Measurements from ENCODE around the gene WNT11.
A peak's percentile ranks its signal among the peaks of the same experiment; 100 is the strongest.

The WNT11 gene

GRCh38 chr11:76237000-76237649 is 30.8 kb upstream of the WNT11 start:
- DNase-seq, result no peak

GRCh38 chr11:76236092-76236999 is 30.0 kb upstream of the WNT11 start:
- DNase-seq, result peak; percentile 83

DNA sequence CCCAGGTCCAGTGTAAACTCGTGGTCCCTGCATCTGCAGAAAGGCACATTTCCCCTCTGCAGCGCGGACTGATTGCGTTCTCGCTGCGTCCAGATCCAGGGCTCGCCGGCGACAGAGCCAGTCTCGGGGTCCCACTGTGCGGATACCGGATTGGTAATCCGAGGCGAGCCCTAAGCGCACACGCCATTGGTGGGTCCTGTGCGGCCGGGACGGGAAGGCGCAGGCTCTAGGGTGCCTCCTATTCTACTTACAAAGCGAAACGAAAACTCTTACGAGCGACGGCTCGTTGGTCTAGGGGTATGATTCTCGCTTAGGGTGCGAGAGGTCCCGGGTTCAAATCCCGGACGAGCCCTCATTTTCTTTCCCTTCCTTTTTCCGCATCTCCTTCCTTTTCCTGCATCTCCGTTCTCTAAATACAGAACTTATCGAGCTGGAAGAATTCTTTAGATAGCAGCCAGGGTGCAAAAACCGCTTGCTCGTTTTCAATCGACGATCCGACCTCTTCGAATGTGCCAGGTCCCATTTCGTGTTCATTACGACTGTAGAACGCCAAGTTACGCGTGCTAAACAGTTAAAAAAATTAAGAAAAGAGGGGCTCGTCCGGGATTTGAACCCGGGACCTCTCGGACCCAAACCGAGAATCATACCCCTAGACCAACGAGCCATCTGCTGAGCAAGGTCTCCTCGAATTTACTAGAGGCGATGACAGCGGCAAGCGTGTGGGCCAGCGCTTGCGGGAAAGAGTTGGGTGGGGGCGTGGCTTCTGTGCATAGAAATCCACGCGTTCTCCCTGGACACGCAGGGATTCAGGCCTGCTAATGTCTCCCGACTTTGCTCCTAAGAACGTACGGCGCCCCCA is 29.2 kb upstream of the WNT11 start:
- peak; percentile 100 for DNase-seq

GRCh38 chr11:76234416-76235232 is 28.3 kb upstream of the WNT11 start:
- peak; percentile 81 for DNase-seq

- no peak for DNase-seq
Observed at GRCh38 chr11:76234021-76234415, 27.7 kb upstream of the WNT11 start.

DNA sequence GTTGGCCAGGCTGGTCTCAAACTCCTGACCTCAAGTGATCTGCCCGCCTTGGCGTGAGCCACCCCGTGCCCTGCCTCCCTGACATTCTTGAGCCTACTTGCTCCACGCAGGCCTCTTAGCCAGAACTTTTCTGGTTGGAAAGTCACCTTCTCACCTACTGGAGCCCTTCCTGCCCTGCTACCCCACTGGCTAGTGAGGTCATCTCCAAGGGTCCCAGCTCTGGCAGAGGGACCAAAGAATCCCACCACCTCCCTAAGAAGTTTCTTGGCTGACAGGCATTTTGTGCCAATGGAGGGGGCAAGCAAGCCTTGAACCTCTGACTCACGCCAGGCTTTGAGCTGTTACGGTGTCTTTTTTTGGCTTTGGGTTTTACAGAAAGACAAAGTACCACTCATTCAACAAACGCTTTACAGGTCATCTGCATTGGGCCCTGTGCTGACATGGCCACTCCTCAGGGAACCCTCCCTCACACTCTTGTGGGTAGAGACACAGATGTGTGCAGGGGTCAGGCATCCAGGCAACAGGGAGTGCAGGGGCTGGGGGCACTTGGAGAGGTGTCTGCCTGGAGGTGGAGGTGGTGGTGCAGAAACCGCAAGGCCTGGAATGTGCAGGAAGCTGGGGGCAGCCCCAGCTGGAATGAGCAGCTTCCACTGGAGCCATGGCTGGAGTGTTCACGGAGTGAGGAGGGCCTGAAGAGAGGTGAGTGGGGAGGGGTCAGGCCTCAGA is 27.1 kb upstream of the WNT11 start:
- no peak for DNase-seq

GRCh38 chr11:76232026-76232665 is 25.8 kb upstream of the WNT11 start:
- no peak for DNase-seq

DNA sequence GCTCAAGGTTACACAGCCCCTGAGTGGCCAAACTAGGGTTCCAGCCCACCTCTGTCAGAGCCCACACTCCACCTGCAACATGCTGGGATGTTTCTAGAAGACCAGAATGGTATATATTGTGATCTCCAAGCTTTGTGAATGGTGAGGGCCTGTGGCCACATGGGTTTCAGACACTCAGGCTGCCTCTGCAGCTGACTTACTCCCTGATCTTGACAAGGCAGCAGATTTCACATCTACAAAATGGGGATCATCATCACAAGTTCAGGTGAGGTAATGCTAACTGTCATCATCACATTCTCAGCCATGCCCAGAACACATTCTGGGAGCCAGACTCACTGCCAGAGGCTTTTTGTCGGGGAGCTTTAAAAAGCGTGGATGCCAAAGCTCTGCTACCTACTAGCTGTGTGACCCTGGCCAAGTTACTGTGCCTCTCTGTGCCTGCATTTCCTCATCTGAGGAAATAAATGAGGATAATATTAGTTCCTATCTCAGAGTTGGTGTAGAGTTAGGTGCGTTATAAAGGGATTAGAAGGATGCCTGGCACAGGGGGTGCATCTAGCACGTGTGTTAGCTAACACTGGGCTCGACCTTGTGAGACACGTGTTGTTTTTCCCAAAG is 24.9 kb upstream of the WNT11 start:
- no peak for DNase-seq

- DNase-seq, result no peak
Observed at GRCh38 chr11:76230392-76230791, 24.1 kb upstream of the WNT11 start.

- no peak for DNase-seq
Observed at GRCh38 chr11:76229690-76230240, 23.5 kb upstream of the WNT11 start.

GRCh38 chr11:76228875-76229149 is 22.5 kb upstream of the WNT11 start:
- DNase-seq, result no peak

- DNase-seq, result no peak
Observed at GRCh38 chr11:76228071-76228874, 22.0 kb upstream of the WNT11 start.

DNA sequence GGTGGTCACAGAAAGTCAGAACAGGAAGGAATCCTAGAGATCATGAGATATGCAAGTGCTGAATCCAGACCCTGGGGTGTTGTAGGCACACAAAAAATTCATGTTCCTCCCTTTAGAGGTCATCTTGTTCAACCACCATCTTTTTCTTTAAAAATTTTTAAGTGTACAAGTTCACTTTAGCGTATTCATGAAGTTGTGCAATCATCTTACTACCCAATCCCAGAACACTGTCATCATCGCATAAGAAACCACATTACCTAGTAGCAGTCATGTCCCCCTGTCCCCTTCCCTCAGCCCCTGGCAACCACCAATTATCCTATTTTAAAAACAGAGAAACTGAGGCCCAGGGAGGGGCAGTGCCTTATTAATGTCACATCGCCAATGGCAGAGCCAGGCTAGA is 20.3 kb upstream of the WNT11 start:
- no peak for DNase-seq

- DNase-seq, result no peak
Observed at GRCh38 chr11:76225122-76225611, 18.9 kb upstream of the WNT11 start.

DNA sequence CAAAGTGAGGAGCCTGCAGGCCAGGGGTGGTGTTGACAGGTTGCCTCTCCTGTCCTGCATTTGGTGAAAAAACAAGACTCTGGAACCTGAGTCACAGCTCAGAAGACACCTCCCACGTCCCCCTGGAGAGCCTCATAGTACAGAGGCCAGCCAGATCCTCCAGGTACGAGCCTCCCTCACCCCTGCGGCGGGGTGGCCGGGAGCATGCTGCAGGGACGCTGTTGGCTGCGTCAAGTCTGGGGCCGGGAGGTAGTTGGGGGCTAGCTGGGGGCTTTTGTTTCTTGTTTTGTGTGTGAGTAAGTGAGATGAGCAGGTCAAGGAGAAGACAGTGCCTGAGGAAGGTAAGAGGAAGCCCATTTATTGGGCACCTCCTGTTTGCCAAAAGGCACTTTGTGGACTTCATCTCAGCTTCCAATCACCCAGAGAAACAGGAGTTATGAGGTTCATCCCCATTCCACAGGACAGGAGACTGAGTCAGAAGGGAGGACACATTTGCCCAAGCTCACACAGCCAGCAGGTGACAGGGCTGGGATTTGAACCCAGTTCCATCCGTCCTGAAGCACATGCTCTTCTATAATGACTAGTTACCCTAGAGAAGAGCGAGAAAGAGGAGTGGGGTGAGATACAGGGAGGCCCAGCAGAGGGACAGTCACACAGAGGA is 18.3 kb upstream of the WNT11 start:
- no peak for DNase-seq

- no peak for DNase-seq
Observed at GRCh38 chr11:76221365-76221764, 15.1 kb upstream of the WNT11 start.

- no peak for DNase-seq
Observed at GRCh38 chr11:76219243-76219642, 12.9 kb upstream of the WNT11 start.

DNA sequence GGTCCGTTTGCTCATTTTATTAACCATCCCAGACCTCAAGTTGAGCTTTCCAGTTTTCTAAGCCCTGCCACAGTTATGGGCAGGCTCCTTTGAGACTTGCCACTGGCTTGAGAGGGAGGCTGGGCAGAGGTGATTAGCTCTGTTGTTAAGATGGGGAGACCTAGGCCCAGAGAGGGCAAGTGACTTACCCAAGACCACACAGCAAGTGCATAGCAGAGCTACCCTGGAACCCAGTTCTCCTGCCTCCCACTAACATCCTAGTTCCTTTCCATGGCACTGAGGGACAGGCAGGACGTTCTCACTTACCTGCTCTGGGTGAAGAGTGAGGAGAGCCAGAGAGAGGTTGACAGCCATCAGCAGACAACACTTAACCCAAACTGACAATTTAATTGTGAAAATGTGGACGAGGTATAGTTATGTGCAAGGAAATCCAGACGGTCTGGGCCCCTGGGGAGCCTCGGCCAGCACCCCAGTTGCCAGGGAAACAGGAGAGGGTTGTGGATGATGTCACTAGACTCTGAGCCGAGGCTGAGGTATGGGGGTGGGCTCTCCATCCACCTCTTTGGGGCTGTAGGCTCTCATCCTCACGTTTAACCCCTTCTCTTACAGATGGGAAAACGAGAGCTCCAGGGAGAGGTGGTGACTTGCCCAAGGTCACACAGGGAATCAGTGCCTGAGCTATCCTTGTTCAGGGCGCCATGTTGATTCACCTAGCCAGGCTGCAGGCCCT is 12.3 kb upstream of the WNT11 start:
- DNase-seq, result no peak
